GM12801 (cell line): Measurements from ENCODE around the gene FAM168A.

Experiments
- TF ChIP-seq, protein P1 (sequence below): IDR thresholded peaks from one replicate; pipeline ENCODE4 v1.5.1; 2011; ENCODE audit warnings: control low read depth; ENCODE audit not compliant: insufficient read length; ENCODE audit errors: extremely low read depth

Gene FAM168A

DNA sequence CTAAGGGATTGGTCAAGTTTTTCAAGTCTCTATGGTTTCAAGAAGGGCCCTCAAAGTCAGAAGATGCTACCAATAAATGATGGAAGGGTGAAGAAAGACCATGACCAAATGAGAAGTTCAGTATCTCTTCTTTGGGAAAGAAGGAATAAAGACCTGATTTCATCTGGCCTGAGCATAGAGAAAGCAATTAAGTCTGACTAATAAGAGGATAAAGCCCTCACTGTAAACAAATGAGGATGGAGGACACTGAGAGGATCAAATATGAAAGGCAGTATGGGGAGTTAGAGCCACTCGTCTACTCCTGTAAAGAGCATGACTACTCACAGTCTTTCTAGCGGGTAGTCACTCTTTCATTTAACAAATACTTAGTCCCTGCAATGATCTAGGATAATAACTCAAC is 44.6 kb downstream of the FAM168A start:
- TF ChIP-seq, protein P1, sequence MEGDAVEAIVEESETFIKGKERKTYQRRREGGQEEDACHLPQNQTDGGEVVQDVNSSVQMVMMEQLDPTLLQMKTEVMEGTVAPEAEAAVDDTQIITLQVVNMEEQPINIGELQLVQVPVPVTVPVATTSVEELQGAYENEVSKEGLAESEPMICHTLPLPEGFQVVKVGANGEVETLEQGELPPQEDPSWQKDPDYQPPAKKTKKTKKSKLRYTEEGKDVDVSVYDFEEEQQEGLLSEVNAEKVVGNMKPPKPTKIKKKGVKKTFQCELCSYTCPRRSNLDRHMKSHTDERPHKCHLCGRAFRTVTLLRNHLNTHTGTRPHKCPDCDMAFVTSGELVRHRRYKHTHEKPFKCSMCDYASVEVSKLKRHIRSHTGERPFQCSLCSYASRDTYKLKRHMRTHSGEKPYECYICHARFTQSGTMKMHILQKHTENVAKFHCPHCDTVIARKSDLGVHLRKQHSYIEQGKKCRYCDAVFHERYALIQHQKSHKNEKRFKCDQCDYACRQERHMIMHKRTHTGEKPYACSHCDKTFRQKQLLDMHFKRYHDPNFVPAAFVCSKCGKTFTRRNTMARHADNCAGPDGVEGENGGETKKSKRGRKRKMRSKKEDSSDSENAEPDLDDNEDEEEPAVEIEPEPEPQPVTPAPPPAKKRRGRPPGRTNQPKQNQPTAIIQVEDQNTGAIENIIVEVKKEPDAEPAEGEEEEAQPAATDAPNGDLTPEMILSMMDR, result no peak

DNA sequence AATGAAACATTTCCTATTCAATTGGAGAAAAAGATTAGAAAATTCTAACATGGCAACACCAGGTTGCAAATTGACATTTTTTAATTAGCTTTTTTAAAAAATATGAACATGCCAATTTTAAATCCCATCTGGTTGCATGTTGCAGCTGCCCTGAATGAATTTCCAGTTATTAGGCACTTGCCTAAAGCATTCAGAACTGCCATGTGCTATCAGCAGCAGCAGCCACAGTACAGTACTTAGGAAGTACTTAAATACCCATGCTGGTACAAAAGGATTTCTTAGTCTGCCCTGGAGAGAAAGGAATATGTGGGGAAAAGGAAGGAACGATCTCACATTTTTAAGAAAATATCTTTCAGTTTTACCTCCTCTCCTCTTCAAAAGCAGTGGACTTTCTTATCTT is 46.2 kb downstream of the FAM168A start:
- TF ChIP-seq, protein P1, result no peak

DNA sequence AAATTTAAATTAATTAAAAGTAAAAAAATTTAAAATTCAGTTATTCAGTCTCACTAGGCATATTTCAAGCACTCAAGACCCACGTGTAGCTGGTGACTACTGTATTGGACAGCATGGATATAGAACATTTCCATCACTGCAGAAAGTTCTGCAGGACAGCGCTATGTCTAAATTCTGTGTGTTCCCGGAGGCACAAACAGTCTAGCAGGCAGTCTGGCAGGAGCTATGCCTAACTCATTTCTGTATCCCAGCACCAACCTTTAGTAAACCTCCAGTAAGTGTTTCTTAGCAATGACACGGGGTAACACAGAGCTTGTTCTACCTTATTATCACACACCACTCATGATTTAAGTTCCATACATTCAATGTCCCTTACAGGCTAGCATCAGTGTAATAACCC is 48.5 kb downstream of the FAM168A start:
- TF ChIP-seq, protein P1, result no peak

DNA sequence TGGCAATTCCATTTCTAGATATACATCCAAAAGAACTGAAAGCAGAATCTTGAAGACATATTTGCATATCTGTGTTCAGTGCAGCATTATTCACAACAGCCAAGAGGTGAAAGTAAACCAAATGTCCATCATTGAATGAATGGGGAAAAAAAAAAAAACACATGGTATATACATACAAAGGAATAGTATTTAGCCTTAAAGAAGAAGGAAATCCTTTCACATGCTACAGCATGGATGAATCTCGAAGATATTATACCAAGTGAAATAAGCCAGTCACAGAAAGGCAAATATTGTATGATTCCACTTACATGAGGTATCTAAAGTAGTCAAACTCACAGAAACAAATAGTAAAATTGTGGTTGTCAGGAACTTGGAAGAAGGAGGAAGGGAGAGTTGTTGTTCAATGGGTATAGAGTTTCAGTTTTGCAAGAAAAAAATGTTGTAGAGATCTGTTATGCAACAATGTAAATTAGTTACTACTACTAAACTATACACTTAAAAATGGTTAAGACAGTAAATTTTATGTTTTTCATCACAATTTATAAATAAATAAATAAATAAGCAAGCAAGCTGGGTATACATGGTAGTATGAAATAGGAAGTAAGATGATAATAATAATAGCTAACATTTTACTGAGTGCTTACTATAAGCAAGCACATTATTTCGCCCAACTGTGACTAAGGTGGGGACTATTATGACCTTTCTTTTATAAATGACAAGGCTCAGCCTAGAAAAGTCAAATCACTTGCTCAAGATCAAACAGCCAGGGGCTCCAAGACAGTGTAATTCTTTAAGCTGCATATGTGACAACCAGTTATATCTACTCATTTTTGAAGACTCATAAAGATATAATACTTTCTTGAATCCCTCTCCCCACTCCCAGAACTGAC is 50.0 kb downstream of the FAM168A start:
- TF ChIP-seq, protein P1, result no peak

DNA sequence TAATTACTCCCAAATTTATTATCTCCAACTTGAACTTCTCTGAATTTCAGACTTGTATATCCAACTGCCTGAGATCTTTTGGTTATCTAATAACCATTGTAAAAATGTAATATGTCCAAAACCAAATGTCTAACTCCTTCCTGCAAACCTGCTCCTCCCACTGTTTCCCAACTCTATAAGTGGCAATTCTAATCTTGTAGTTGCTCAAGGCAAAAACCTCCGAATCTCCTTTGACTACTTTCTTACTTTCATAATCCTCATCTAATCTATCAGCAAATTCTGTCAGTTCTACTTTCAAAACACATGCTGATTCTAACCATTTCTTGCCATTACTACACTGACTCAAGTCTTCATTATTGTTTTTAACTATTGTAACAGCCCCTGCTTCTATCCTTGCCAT is 55.7 kb downstream of the FAM168A start:
- TF ChIP-seq, protein P1, result no peak

DNA sequence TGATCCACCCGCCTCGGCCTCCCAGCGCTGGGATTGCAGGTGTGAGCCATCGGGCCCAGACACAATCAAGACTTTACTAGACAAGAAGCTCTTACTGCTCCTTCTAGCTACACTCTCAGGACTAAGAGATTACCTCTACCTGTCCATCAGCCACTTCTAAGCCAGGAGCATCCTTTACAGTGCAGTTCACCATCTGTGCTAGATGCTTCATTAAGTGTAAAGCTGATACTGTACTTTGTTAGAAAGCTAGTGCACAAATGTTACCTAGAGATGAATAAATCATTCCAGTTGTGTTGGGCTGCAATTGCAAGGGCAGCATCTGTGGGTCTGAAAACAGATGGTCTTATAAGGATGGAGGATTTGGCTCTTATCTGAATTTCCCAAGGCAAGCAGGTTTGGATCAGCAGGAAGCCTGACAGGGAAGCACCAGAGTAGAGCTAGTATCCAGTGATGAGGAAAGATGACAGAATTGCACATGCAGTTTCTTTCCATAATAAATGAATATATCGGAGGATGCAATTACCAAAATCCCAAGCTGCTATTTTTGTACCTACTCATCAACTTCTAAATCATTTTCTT is 58.3 kb downstream of the FAM168A start:
- TF ChIP-seq, protein P1, result no peak

GRCh38 chr11:73538381-73538872 is 59.5 kb downstream of the FAM168A start:
- TF ChIP-seq, protein P1, result no peak
